GM12891 (cell line): ENCODE results near the gene ACBD4.

Experiments
- POLR2A ChIP-seq: IDR thresholded peaks from 2 replicates; pipeline ENCODE4 v1.6.1; 2011; ENCODE audit warnings: low read depth, low read length, control low read depth
- POLR2AphosphoS5 ChIP-seq: IDR thresholded peaks from 2 replicates; pipeline ENCODE4 v1.6.1; 2011; ENCODE audit warnings: low read depth, low read length, control low read depth
- POU2F2 ChIP-seq: IDR thresholded peaks from 2 replicates; pipeline ENCODE4 v1.6.1; 2011; ENCODE audit warnings: low read depth, mild to moderate bottlenecking, control low read depth, low read length, moderate library complexity
- TAF1 ChIP-seq: IDR thresholded peaks from 2 replicates; pipeline ENCODE4 v1.6.1; 2011; ENCODE audit warnings: low read depth, low read length, control low read depth

DNA sequence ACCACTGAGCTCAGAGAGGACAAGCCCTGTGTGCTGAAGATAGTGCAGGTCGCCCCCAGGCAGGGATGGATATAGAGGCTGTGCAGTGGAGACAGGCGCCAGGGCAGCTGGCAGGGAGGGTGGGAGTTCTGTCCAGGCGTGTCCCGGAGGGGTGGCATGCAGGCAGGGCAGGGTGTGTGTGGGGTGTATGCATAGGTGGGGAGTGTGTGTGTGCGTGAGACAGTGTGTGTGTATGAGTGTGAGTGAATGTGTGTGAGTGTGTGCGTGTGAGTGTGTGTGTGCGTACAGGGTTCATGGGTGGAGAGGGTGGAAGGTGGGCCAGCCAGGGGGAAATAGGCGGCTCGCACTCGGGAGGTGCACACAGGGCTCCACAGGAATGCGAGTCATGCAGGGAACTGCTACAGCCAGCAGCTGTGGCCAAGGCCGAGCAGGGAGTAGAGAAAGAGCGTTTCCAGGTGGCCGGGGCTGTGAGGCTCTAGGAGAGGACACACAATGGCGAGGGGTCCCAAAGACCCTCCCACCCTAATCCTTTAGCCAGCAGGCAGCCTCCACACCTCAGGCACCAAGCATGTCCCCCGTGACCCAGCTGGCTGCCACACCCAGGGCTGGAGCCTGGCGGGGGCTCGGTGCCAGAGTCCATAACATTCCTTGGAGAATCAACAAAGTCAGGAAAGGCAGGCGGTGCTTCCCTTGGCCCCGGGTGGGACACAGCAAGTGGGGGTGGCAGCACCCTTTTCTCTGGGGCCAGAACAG is 7.8 kb upstream of the ACBD4 start:
- TF ChIP-seq POLR2A (no peak), POLR2AphosphoS5 (no peak), TAF1 (no peak), POU2F2 (no peak)
